Breast epithelium (tissue), 4 donors: Measurements from ENCODE around the gene SLC13A1. TPM values are rescaled to one million over a fixed set of nuclear protein-coding genes. Genes with fewer than 3 reads are reported as not detected.

Source experiments
- DNase-seq, 2 donors: peaks; one replicate each; pipeline ENCODE4 v3.0.0-alpha.2; 2019; ENCODE audit warnings: low spot score in 2 of 2
- H3K27ac ChIP-seq, 2 donors: fragments of 200-600 bp; sonication (generic) in 1 of 2; one replicate each; pipeline ENCODE4 v1.5.1; 2016 to 2019; ENCODE audit warnings: mild to moderate bottlenecking in 1 of 2
- H3K27me3 ChIP-seq, 2 donors: fragments of 200-600 bp; sonication (generic) in 1 of 2; one replicate each; pipeline versions ENCODE4 v1.5.1 to v1.6.0; 2017 to 2019; ENCODE audit warnings: control low read depth in 1 of 2, mild to moderate bottlenecking in 1 of 2
- H3K36me3 ChIP-seq: fragments of 200-600 bp; one replicate; pipeline ENCODE4 v1.5.1; 2019
- H3K4me1 ChIP-seq, 2 donors: fragments of 200-600 bp; sonication (generic); one replicate each; pipeline ENCODE4 v1.5.1; 2016 to 2019; ENCODE audit warnings: control low read depth in 1 of 2
- H3K4me3 ChIP-seq, 3 donors: fragments of 200-600 bp; sonication (generic); 1 replicate in 2 of 3; 2 replicates in 1 of 3; pipeline ENCODE4 v1.5.1; 2016 to 2019; ENCODE audit warnings: mild to moderate bottlenecking in 3 of 3, moderate library complexity in 2 of 3
- H3K9me3 ChIP-seq, 2 donors: fragments of 200-600 bp; sonication (generic) in 1 of 2; one replicate each; pipeline ENCODE4 v1.5.1; 2016 to 2019; ENCODE audit warnings: control low read depth in 1 of 2
- POLR2A ChIP-seq: fragments of 450-650 bp; IDR thresholded peaks from one replicate; pipeline ENCODE4 v1.6.1; 2016; ENCODE audit warnings: antibody characterized with exemption, mild to moderate bottlenecking, moderate library complexity
- POLR2AphosphoS5 ChIP-seq, 3 donors: sonication (generic); formaldehyde crosslinking; IDR thresholded peaks; one replicate each; pipeline ENCODE4 v1.6.1; 2017; ENCODE audit warnings: antibody characterized with exemption in 3 of 3
- intact Hi-C: fragments of 100-400 bp; cut with DNase I; formaldehyde crosslinking; loops from one replicate; pipeline ENCODE4 v1.15.1; 2023; ENCODE audit warnings: low total_unique reads
- total RNA-seq, 3 donors: library from RNA; depleted of rRNA; stranded (reverse); fragments of >200 nt; gene quantifications; one replicate each; pipeline ENCODE4 v1.1.0, GENCODE V29; 2016
- TF ChIP-seq, protein P1 (sequence below), 3 donors: fragments of 450-650 bp; IDR thresholded peaks; one replicate each; pipeline ENCODE4 v1.5.1; 2016 to 2017; ENCODE audit warnings: antibody characterized with exemption in 3 of 3, mild to moderate bottlenecking in 3 of 3, moderate library complexity in 3 of 3

The SLC13A1 gene
- total RNA-seq, 3 donors from 2014 or later = not detected

DNA sequence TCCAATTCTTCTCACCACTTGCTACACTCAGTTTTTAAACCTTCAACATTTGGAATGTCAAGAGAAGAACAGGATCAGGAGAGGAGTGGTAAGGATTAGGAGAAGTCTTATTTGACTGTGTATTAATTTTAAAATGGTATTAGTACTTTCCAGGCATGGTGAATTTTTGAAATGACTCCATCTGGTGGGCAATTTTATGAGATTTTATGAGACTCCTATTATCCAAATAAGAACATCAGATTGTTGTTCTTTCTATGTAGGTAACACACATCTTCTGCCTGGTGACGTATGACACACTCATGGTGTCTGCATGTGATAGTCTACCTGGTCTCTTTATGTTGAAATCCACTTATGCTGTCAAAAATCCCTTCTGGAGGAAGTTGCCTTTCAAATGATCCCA is 51.0 kb downstream of the SLC13A1 start:
- H3K4me3 ChIP-seq = no peak overlapping the region
- no peaks in the 10 kb centered on the region for H3K9me3 ChIP-seq
- no peaks in the 10 kb centered on the region for H3K27me3 ChIP-seq
- no peaks in the 10 kb centered on the region for H3K4me1 ChIP-seq
- TF ChIP-seq POLR2A = no peak
- TF ChIP-seq, protein P1, sequence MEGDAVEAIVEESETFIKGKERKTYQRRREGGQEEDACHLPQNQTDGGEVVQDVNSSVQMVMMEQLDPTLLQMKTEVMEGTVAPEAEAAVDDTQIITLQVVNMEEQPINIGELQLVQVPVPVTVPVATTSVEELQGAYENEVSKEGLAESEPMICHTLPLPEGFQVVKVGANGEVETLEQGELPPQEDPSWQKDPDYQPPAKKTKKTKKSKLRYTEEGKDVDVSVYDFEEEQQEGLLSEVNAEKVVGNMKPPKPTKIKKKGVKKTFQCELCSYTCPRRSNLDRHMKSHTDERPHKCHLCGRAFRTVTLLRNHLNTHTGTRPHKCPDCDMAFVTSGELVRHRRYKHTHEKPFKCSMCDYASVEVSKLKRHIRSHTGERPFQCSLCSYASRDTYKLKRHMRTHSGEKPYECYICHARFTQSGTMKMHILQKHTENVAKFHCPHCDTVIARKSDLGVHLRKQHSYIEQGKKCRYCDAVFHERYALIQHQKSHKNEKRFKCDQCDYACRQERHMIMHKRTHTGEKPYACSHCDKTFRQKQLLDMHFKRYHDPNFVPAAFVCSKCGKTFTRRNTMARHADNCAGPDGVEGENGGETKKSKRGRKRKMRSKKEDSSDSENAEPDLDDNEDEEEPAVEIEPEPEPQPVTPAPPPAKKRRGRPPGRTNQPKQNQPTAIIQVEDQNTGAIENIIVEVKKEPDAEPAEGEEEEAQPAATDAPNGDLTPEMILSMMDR (IDR thresholded peaks at IDR 0.05) = peak in 1 of 3 donors; percentile 18
- intact Hi-C loops = loop anchor here (5.0 kb wide), 1 partner anchor 252 kb away; no protein-coding TSS in a partner anchor
- H3K36me3 ChIP-seq = no peaks in the 10 kb centered on the region
- no peak overlapping the region for H3K27ac ChIP-seq
- no peak for DNase-seq

DNA sequence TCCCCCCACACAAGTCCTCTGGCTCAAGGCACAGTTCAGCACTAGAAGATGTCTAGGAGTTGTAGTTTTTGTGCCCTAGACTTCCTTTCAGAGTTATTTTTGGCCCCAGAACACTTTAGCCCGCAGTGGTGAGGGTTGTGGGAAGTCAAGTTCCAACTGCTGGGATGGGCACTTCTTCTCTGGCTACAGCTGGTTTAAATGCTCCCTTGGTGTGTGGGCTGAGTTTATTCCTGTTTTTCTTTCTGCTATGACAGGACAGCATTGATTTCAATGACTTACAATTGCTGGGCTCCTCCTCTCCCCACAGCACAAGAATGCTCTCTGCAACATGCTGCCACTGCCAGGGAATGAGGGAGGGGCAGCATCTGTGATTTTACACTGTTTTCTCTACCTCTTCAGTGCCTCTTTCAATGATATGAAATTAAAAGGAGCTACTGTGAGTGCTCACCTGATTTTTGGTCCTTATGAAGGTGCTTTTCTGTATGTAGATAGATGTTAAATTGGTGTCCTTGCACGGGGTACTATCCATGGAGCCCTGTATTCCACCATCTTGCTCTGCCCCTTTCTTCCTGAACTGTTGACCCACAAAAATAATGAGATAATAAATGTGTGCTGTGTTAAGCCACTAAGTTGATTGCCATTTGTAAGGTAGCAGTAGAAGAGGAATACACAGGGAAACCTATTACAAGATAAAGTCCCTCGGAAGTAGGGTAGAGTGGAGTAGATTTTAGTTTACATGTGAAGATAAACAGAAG is 56.3 kb downstream of the SLC13A1 start:
- Histone ChIP-seq H3K9me3 (no peaks in the 10 kb centered on the region), H3K4me1 (no peaks in the 10 kb centered on the region), H3K27me3 (no peaks in the 10 kb centered on the region), H3K27ac (no peak overlapping the region), H3K4me3 (no peak overlapping the region), H3K36me3 (no peaks in the 10 kb centered on the region)
- no peak for TF ChIP-seq POLR2A
- no peak for TF ChIP-seq POLR2AphosphoS5 (IDR thresholded peaks at IDR 0.05)
- TF ChIP-seq, protein P1 (IDR thresholded peaks at IDR 0.05) = no peak
- intact Hi-C loops = no loop called here
- DNase-seq = no peak

DNA sequence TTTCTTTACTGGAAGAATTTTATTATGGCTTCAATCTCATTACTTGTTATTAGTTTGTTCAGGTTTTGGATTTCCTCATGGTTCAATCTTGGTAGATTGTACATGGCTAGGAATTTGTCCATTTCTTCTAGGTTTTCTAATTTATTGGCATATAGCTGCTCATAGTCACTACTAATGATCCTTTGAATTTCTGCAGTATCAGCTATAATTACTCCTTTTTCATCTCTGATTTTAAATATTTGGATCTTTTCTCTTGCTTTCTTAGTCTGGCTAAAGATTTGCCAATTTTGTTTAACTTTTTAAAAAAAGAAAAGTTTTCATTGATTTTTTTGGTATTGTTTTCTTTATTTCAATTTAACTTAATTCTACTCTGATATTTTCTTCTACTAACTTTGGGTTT is 59.2 kb downstream of the SLC13A1 start:
- Histone ChIP-seq H3K9me3 (no peaks in the 10 kb centered on the region), H3K36me3 (no peaks in the 10 kb centered on the region), H3K4me1 (no peaks in the 10 kb centered on the region), H3K27me3 (no peaks in the 10 kb centered on the region), H3K27ac (no peak overlapping the region), H3K4me3 (no peak overlapping the region)
- no peak for DNase-seq
- no peak for TF ChIP-seq POLR2AphosphoS5 (IDR thresholded peaks at IDR 0.05)
- TF ChIP-seq POLR2A = no peak
- TF ChIP-seq, protein P1 (IDR thresholded peaks at IDR 0.05) = no peak
- intact Hi-C loops = no loop called here

DNA sequence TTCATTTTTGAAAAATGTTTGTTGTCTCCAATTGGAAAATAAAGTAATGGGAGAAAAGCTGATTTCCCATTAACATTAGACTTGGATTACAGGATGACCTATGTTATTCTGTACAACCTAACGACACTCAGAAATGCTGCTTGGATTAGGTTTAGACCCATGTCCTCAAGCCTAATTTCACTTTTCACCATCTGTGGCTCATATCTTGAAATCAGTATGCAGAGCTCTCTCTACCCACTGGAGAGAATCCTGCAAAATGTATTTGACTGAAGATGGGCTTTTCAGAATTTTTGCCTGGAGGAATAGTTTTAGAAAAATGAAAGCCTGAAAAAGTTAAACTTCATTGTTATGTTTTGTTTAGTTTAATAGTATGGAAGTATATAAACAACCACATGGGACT is 63.8 kb downstream of the SLC13A1 start:
- intact Hi-C loops = no loop called here
- TF ChIP-seq, protein P1 (IDR thresholded peaks at IDR 0.05) = no peak
- TF ChIP-seq POLR2A (no peak), POLR2AphosphoS5 (IDR thresholded peaks at IDR 0.05) (no peak)
- Histone ChIP-seq H3K27ac (no peak overlapping the region), H3K27me3 (no peaks in the 10 kb centered on the region), H3K4me1 (no peaks in the 10 kb centered on the region), H3K4me3 (no peak overlapping the region), H3K36me3 (no peaks in the 10 kb centered on the region), H3K9me3 (no peaks in the 10 kb centered on the region)
- DNase-seq = no peak

DNA sequence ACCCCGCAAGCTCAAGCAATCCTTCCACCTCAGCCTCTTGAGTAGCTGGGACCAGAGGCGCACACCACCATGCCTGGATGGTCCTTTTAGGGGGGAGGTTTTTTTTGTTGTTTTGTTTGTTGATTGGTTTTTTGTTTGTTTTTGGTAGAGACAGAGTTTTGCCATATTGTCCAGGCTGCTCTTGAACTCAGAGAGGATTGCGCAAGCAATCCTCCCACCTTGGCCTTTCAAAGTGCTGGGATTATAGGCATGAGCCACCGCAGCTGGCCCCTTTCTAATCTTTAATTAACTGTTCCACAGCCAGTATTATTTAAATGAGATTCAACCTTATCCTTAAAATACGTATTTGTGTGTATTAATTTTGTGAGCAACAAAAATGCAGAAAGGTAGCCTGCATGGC is 65.8 kb downstream of the SLC13A1 start:
- intact Hi-C loops = no loop called here
- Histone ChIP-seq H3K27me3 (no peaks in the 10 kb centered on the region), H3K36me3 (no peaks in the 10 kb centered on the region), H3K27ac (no peak overlapping the region), H3K9me3 (no peaks in the 10 kb centered on the region), H3K4me1 (no peaks in the 10 kb centered on the region), H3K4me3 (no peak overlapping the region)
- DNase-seq = no peak
- no peak for TF ChIP-seq POLR2A
